Endodermal cell (in vitro differentiated cells): ENCODE measurements around the gene OTUD7B. TPM values are rescaled to one million over a fixed set of nuclear protein-coding genes. Genes with fewer than 3 reads are reported as not detected.

Experiments
- DNase-seq: peaks from one replicate; pipeline ENCODE4 v3.0.0-alpha.2; 2017
- H3K27ac ChIP-seq: 2 replicates; pipeline ENCODE4 v1.5.1; 2013; ENCODE audit warnings: mild to moderate bottlenecking, low read depth, low read length, moderate library complexity
- H3K27me3 ChIP-seq: 2 replicates; pipeline ENCODE4 v1.6.1; 2013; ENCODE audit warnings: mild to moderate bottlenecking, low read length, moderate library complexity; ENCODE audit not compliant: insufficient read depth, control insufficient read depth, poor library complexity, severe bottlenecking
- H3K36me3 ChIP-seq: 2 replicates; pipeline ENCODE4 v1.7.0; 2013; ENCODE audit warnings: mild to moderate bottlenecking, low read length, moderate library complexity; ENCODE audit not compliant: control insufficient read depth, insufficient read depth
- H3K4me1 ChIP-seq: one replicate; pipeline ENCODE4 v1.7.0; 2013; ENCODE audit warnings: low read length; ENCODE audit not compliant: control insufficient read depth, insufficient read depth
- H3K4me3 ChIP-seq: 2 replicates; pipeline ENCODE4 v1.5.1; 2013; ENCODE audit warnings: mild to moderate bottlenecking, low read length, moderate library complexity
- H3K9ac ChIP-seq: 2 replicates; pipeline ENCODE4 v1.6.1; 2013; ENCODE audit warnings: mild to moderate bottlenecking, low read length, moderate library complexity; ENCODE audit not compliant: poor library complexity, severe bottlenecking; ENCODE audit errors: extremely low read depth
- H3K9me3 ChIP-seq: 2 replicates; pipeline ENCODE4 v1.6.1; 2013; ENCODE audit warnings: mild to moderate bottlenecking, low read length, moderate library complexity; ENCODE audit not compliant: control insufficient read depth
- H3K27ac Mint-ChIP-seq: 2 replicates; pipeline ENCODE4 v1.8.0; 2020; ENCODE audit warnings: mixed read lengths
- H3K27me3 Mint-ChIP-seq: 2 replicates; pipeline ENCODE4 v1.8.0; 2021; ENCODE audit warnings: mild to moderate bottlenecking, mixed read lengths; ENCODE audit not compliant: insufficient read depth
- H3K36me3 Mint-ChIP-seq: 2 replicates; pipeline ENCODE4 v1.8.0; 2020; ENCODE audit warnings: low read depth, mixed read lengths
- H3K4me1 Mint-ChIP-seq: 2 replicates; pipeline ENCODE4 v1.8.0; 2020; ENCODE audit warnings: mixed read lengths
- H3K4me3 Mint-ChIP-seq: 2 replicates; pipeline ENCODE4 v1.8.0; 2020; ENCODE audit warnings: mild to moderate bottlenecking, moderate library complexity, mixed read lengths
- H3K9me3 Mint-ChIP-seq: 2 replicates; pipeline ENCODE4 v1.8.0; 2020; ENCODE audit warnings: mild to moderate bottlenecking, mixed read lengths
- CTCF ChIP-seq: fragments of 200-600 bp; sonication (generic); conservative IDR thresholded peaks from 2 replicates; pipeline ENCODE4 v1.5.0; 2021; ENCODE audit warnings: antibody characterized with exemption, mild to moderate bottlenecking
- WGBS, 2 experiments: methylation state at CpG; one replicate each; pipeline versions ENCODE4 v1.1.5 to v1.1.7; 2013; ENCODE audit warnings: missing lambda C conversion rate in 2 of 2, mixed read lengths in 1 of 2; ENCODE audit not compliant: insufficient coverage in 1 of 2, insufficient read length in 1 of 2; 5-methylcytosine and 5-hydroxymethylcytosine counted together
- total RNA-seq, 2 donors: library from RNA; stranded (reverse); fragmentation: NEBNext Ultra II Directional in 1 of 2; extraction: Animal tissue kit (Norgen Biotek cat#: 25700) in 1 of 2; gene quantifications; 2 replicates in 1 of 2; 3 replicates in 1 of 2; pipeline ENCODE4 v1.2.1, GENCODE V29; 2021

The OTUD7B gene
- total RNA-seq, 2 donors from 2014 or later, result 26.6 to 31.1 TPM

GRCh38 chr1:150018165-150018564 is 7.6 kb upstream of the OTUD7B start:
- no peaks in the 10 kb centered on the region for H3K27me3 Mint-ChIP-seq
- no peaks in the 10 kb centered on the region for H3K36me3 Mint-ChIP-seq
- peaks cover 6% of the 10 kb centered on the region for H3K4me1 ChIP-seq
- H3K4me3 ChIP-seq, result no peak overlapping the region
- no peaks in the 10 kb centered on the region for H3K9me3 ChIP-seq
- no peak overlapping the region for H3K9ac ChIP-seq
- H3K4me1 Mint-ChIP-seq, result peaks cover 37% of the 10 kb centered on the region
- H3K4me3 Mint-ChIP-seq, result no peak overlapping the region
- WGBS, 2 experiments, result 90% methylated on average over 3 to 4 of the region's 4 CpGs
- no peak for TF ChIP-seq CTCF
- H3K27me3 ChIP-seq, result no peaks in the 10 kb centered on the region
- no peaks in the 10 kb centered on the region for H3K36me3 ChIP-seq
- peak overlapping the region; percentile 95 for H3K27ac Mint-ChIP-seq
- no peaks in the 10 kb centered on the region for H3K9me3 Mint-ChIP-seq
- DNase-seq, result no peak
- H3K27ac ChIP-seq, result no peak overlapping the region

GRCh38 chr1:150017206-150017750 is 6.8 kb upstream of the OTUD7B start:
- H3K4me3 Mint-ChIP-seq, result no peak overlapping the region
- H3K36me3 Mint-ChIP-seq, result no peaks in the 10 kb centered on the region
- TF ChIP-seq CTCF, result no peak
- no peaks in the 10 kb centered on the region for H3K36me3 ChIP-seq
- H3K27me3 ChIP-seq, result no peaks in the 10 kb centered on the region
- no peaks in the 10 kb centered on the region for H3K9me3 ChIP-seq
- H3K4me1 ChIP-seq, result peaks cover 6% of the 10 kb centered on the region
- no peaks in the 10 kb centered on the region for H3K9me3 Mint-ChIP-seq
- no peak overlapping the region for H3K27ac ChIP-seq
- H3K27me3 Mint-ChIP-seq, result no peaks in the 10 kb centered on the region
- H3K4me1 Mint-ChIP-seq, result peaks cover 33% of the 10 kb centered on the region
- no peak overlapping the region for H3K4me3 ChIP-seq
- no peak overlapping the region for H3K9ac ChIP-seq
- peak; percentile 90 for DNase-seq
- H3K27ac Mint-ChIP-seq, result peak overlapping the region; percentile 95

GRCh38 chr1:150015651-150016131 is 5.2 kb upstream of the OTUD7B start:
- H3K27ac ChIP-seq, result no peak overlapping the region

More at GRCh38 chr1:150015651-150016131, 5.2 kb upstream of the OTUD7B start:
- no peak overlapping the region for H3K4me3 Mint-ChIP-seq
- WGBS, 2 experiments, result 77 to 94% methylated on average over 3 to 4 of the region's 4 CpGs
- H3K4me1 Mint-ChIP-seq, result peaks cover 25% of the 10 kb centered on the region
- no peak for DNase-seq
- H3K9me3 ChIP-seq, result no peaks in the 10 kb centered on the region
- H3K9me3 Mint-ChIP-seq, result no peaks in the 10 kb centered on the region
- no peak for TF ChIP-seq CTCF
- no peak overlapping the region for H3K9ac ChIP-seq
- no peaks in the 10 kb centered on the region for H3K36me3 ChIP-seq
- no peaks in the 10 kb centered on the region for H3K27me3 ChIP-seq
- H3K36me3 Mint-ChIP-seq, result no peaks in the 10 kb centered on the region
- H3K27ac Mint-ChIP-seq, result no peak overlapping the region
- H3K27me3 Mint-ChIP-seq, result no peaks in the 10 kb centered on the region
- H3K4me3 ChIP-seq, result no peak overlapping the region
- H3K4me1 ChIP-seq, result peaks cover 6% of the 10 kb centered on the region
